ENCODE results near the gene AP1S3. TPM values are rescaled to one million over a fixed set of nuclear protein-coding genes. Genes with fewer than 3 reads are reported as not detected.
"Not testable (repeated sequence)": the region's sequence is repeated elsewhere in the genome, so short reads cannot be mapped to it uniquely, and the experiment has no call there.

AP1S3 gene
- total RNA-seq, 1 donor from 2014 or later = 4.0 TPM

GRCh38 chr2:223853425-223853837 lies 16.0 kb upstream of the AP1S3 start:
- no peak for DNase-seq

- no peak for DNase-seq
Observed at GRCh38 chr2:223852281-223852795, 15.0 kb upstream of the AP1S3 start.

GRCh38 chr2:223847410-223847809 lies 10.0 kb upstream of the AP1S3 start:
- no peak for DNase-seq

GRCh38 chr2:223846515-223846914 lies 9.1 kb upstream of the AP1S3 start:
- DNase-seq = no peak

GRCh38 chr2:223841436-223842190 lies 4.2 kb upstream of the AP1S3 start:
- DNase-seq = no peak

GRCh38 chr2:223835701-223836532 lies 1.5 kb downstream of the AP1S3 start:
- no peak for DNase-seq

GRCh38 chr2:223834431-223834830 lies 3.0 kb downstream of the AP1S3 start:
- DNase-seq = no peak

GRCh38 chr2:223832241-223832903 lies 5.0 kb downstream of the AP1S3 start:
- DNase-seq = no peak

GRCh38 chr2:223829128-223829527 lies 8.3 kb downstream of the AP1S3 start:
- no peak for DNase-seq

- no peak for DNase-seq
Observed at GRCh38 chr2:223828314-223828713, 9.1 kb downstream of the AP1S3 start.

GRCh38 chr2:223826995-223827394 lies 10.4 kb downstream of the AP1S3 start:
- DNase-seq = no peak

GRCh38 chr2:223824301-223824700 lies 13.1 kb downstream of the AP1S3 start:
- no peak for DNase-seq

GRCh38 chr2:223822818-223823217 lies 14.6 kb downstream of the AP1S3 start:
- DNase-seq = no peak

- DNase-seq = no peak
Observed at GRCh38 chr2:223820549-223820948, 16.8 kb downstream of the AP1S3 start.

- no peak for DNase-seq
Observed at GRCh38 chr2:223819891-223820290, 17.5 kb downstream of the AP1S3 start.

GRCh38 chr2:223815884-223816570 lies 21.4 kb downstream of the AP1S3 start:
- DNase-seq = no peak

- no peak for DNase-seq
Observed at GRCh38 chr2:223815186-223815883, 22.0 kb downstream of the AP1S3 start.

GRCh38 chr2:223814764-223815163 lies 22.6 kb downstream of the AP1S3 start:
- not testable (repeated sequence) for DNase-seq

- DNase-seq = no peak
Observed at GRCh38 chr2:223813329-223813728, 24.1 kb downstream of the AP1S3 start.

- no peak for DNase-seq
Observed at GRCh38 chr2:223811757-223812156, 25.6 kb downstream of the AP1S3 start.

- no peak for DNase-seq
Observed at GRCh38 chr2:223805008-223805407, 32.4 kb downstream of the AP1S3 start.

- DNase-seq = no peak
Observed at GRCh38 chr2:223801736-223802135, 35.6 kb downstream of the AP1S3 start.
